Measurements from ENCODE around the gene ANKS6. TPM values are rescaled to one million over a fixed set of nuclear protein-coding genes. Genes with fewer than 3 reads are reported as not detected.

The ANKS6 gene
- total and polyA plus RNA-seq, 4 donors: 8.0 to 31.3 (median 19.8) TPM

- 55% methylated on average over 9 of the region's 12 CpGs for WGBS (ENCODE audit: insufficient coverage)
- H3K27me3 ChIP-seq (ENCODE audit: control insufficient read depth, insufficient read depth, low read length): no peaks in the 10 kb centered on the region
- DNase-seq (ENCODE audit: low read depth in 4 of 6, low spot score in 6 of 6): no peak
- H3K4me1 ChIP-seq (ENCODE audit: control insufficient read depth, insufficient read depth, low read length): peaks cover 30% of the 10 kb centered on the region
- H3K9me3 ChIP-seq (ENCODE audit: control insufficient read depth, insufficient read depth, low read length): no peaks in the 10 kb centered on the region
- no peak overlapping the region for H3K27ac ChIP-seq (ENCODE audit: low read depth, low read length)
- peaks cover 3% of the 10 kb centered on the region for H3K36me3 ChIP-seq (ENCODE audit: control insufficient read depth, insufficient read depth, low read length)
- peak overlapping the region; percentile 36 for H3K4me3 ChIP-seq (ENCODE audit: low read depth, low read length)
Measured at GRCh38 chr9:98795295-98795955, 930 bp downstream of the ANKS6 start.

- no peak for DNase-seq (ENCODE audit: low read depth in 4 of 6, low spot score in 6 of 6)
- Histone ChIP-seq H3K27ac (ENCODE audit: low read depth, low read length) (no peak overlapping the region), H3K27me3 (ENCODE audit: control insufficient read depth, insufficient read depth, low read length) (no peaks in the 10 kb centered on the region), H3K4me1 (ENCODE audit: control insufficient read depth, insufficient read depth, low read length) (peaks cover 30% of the 10 kb centered on the region), H3K36me3 (ENCODE audit: control insufficient read depth, insufficient read depth, low read length) (peaks cover 9% of the 10 kb centered on the region), H3K9me3 (ENCODE audit: control insufficient read depth, insufficient read depth, low read length) (no peaks in the 10 kb centered on the region), H3K4me3 (ENCODE audit: low read depth, low read length) (no peak overlapping the region)
- WGBS (ENCODE audit: insufficient coverage): 81% methylated on average over 3 of the region's 3 CpGs
Measured at GRCh38 chr9:98794802-98795201, 1.6 kb downstream of the ANKS6 start.

- peaks cover 30% of the 10 kb centered on the region for H3K4me1 ChIP-seq (ENCODE audit: control insufficient read depth, insufficient read depth, low read length)
- H3K9me3 ChIP-seq (ENCODE audit: control insufficient read depth, insufficient read depth, low read length): no peaks in the 10 kb centered on the region
- peaks cover 14% of the 10 kb centered on the region for H3K36me3 ChIP-seq (ENCODE audit: control insufficient read depth, insufficient read depth, low read length)
- no peak overlapping the region for H3K27ac ChIP-seq (ENCODE audit: low read depth, low read length)
- H3K4me3 ChIP-seq (ENCODE audit: low read depth, low read length): no peak overlapping the region
- H3K27me3 ChIP-seq (ENCODE audit: control insufficient read depth, insufficient read depth, low read length): no peaks in the 10 kb centered on the region
- WGBS (ENCODE audit: insufficient coverage): 100% methylated on average over 1 of the region's 2 CpGs
- no peak for DNase-seq (ENCODE audit: low read depth in 4 of 6, low spot score in 6 of 6)
Measured at GRCh38 chr9:98793031-98793430, 3.3 kb downstream of the ANKS6 start.

- WGBS (ENCODE audit: insufficient coverage): 77% methylated on average over 16 of the region's 18 CpGs
- Histone ChIP-seq H3K27ac (ENCODE audit: low read depth, low read length) (peak overlapping the region; percentile 45), H3K9me3 (ENCODE audit: control insufficient read depth, insufficient read depth, low read length) (no peaks in the 10 kb centered on the region), H3K4me1 (ENCODE audit: control insufficient read depth, insufficient read depth, low read length) (peaks cover 27% of the 10 kb centered on the region), H3K27me3 (ENCODE audit: control insufficient read depth, insufficient read depth, low read length) (no peaks in the 10 kb centered on the region), H3K4me3 (ENCODE audit: low read depth, low read length) (no peak overlapping the region), H3K36me3 (ENCODE audit: control insufficient read depth, insufficient read depth, low read length) (peaks cover 17% of the 10 kb centered on the region)
- DNase-seq (ENCODE audit: low read depth in 4 of 6, low spot score in 6 of 6): no peak
Measured at GRCh38 chr9:98791608-98792490, 4.5 kb downstream of the ANKS6 start.

GRCh38 chr9:98790842-98791607 is 5.3 kb downstream of the ANKS6 start:
- no peaks in the 10 kb centered on the region for H3K27me3 ChIP-seq (ENCODE audit: control insufficient read depth, insufficient read depth, low read length)
- no peaks in the 10 kb centered on the region for H3K9me3 ChIP-seq (ENCODE audit: control insufficient read depth, insufficient read depth, low read length)
- peak in 5 of 6 donors; percentile 44 to 82 (median 62) for DNase-seq (ENCODE audit: low read depth in 4 of 6, low spot score in 6 of 6)
- WGBS (ENCODE audit: insufficient coverage): 63% methylated on average over 7 of the region's 10 CpGs
- H3K4me3 ChIP-seq (ENCODE audit: low read depth, low read length): no peak overlapping the region
- peaks cover 17% of the 10 kb centered on the region for H3K36me3 ChIP-seq (ENCODE audit: control insufficient read depth, insufficient read depth, low read length)
- peaks cover 23% of the 10 kb centered on the region for H3K4me1 ChIP-seq (ENCODE audit: control insufficient read depth, insufficient read depth, low read length)
- peak overlapping the region; percentile 45 for H3K27ac ChIP-seq (ENCODE audit: low read depth, low read length)

- Histone ChIP-seq H3K9me3 (ENCODE audit: control insufficient read depth, insufficient read depth, low read length) (no peaks in the 10 kb centered on the region), H3K4me3 (ENCODE audit: low read depth, low read length) (no peak overlapping the region), H3K27me3 (ENCODE audit: control insufficient read depth, insufficient read depth, low read length) (no peaks in the 10 kb centered on the region), H3K27ac (ENCODE audit: low read depth, low read length) (no peak overlapping the region), H3K4me1 (ENCODE audit: control insufficient read depth, insufficient read depth, low read length) (peaks cover 24% of the 10 kb centered on the region), H3K36me3 (ENCODE audit: control insufficient read depth, insufficient read depth, low read length) (peaks cover 20% of the 10 kb centered on the region)
- no peak for DNase-seq (ENCODE audit: low read depth in 4 of 6, low spot score in 6 of 6)
- WGBS (ENCODE audit: insufficient coverage): 96% methylated on average over 25 of the region's 25 CpGs
Measured at GRCh38 chr9:98790134-98790841, 6.1 kb downstream of the ANKS6 start.

- Histone ChIP-seq H3K27me3 (ENCODE audit: control insufficient read depth, insufficient read depth, low read length) (no peaks in the 10 kb centered on the region), H3K9me3 (ENCODE audit: control insufficient read depth, insufficient read depth, low read length) (no peaks in the 10 kb centered on the region), H3K27ac (ENCODE audit: low read depth, low read length) (no peak overlapping the region), H3K4me3 (ENCODE audit: low read depth, low read length) (no peak overlapping the region), H3K36me3 (ENCODE audit: control insufficient read depth, insufficient read depth, low read length) (peaks cover 21% of the 10 kb centered on the region), H3K4me1 (ENCODE audit: control insufficient read depth, insufficient read depth, low read length) (peaks cover 20% of the 10 kb centered on the region)
- 89% methylated on average over 5 of the region's 5 CpGs for WGBS (ENCODE audit: insufficient coverage)
- no peak for DNase-seq (ENCODE audit: low read depth in 4 of 6, low spot score in 6 of 6)
Measured at GRCh38 chr9:98789483-98790133, 6.7 kb downstream of the ANKS6 start.

- no peak overlapping the region for H3K27ac ChIP-seq (ENCODE audit: low read depth, low read length)
- no peak for DNase-seq (ENCODE audit: low read depth in 4 of 6, low spot score in 6 of 6)
- 98% methylated on average over 12 of the region's 12 CpGs for WGBS (ENCODE audit: insufficient coverage)
Measured at GRCh38 chr9:98787766-98788335, 8.5 kb downstream of the ANKS6 start.

More at GRCh38 chr9:98787766-98788335, 8.5 kb downstream of the ANKS6 start:
- H3K27me3 ChIP-seq (ENCODE audit: control insufficient read depth, insufficient read depth, low read length): no peaks in the 10 kb centered on the region
- H3K9me3 ChIP-seq (ENCODE audit: control insufficient read depth, insufficient read depth, low read length): no peaks in the 10 kb centered on the region
- H3K36me3 ChIP-seq (ENCODE audit: control insufficient read depth, insufficient read depth, low read length): peaks cover 30% of the 10 kb centered on the region
- no peak overlapping the region for H3K4me3 ChIP-seq (ENCODE audit: low read depth, low read length)
- peaks cover 20% of the 10 kb centered on the region for H3K4me1 ChIP-seq (ENCODE audit: control insufficient read depth, insufficient read depth, low read length)

All from spinal cord (tissue), 10 donors.